Kidney glomerular epithelial cell (primary cell): Measurements from ENCODE around the gene C1D.
"Not testable (repeated sequence)": the region's sequence is repeated elsewhere in the genome, so short reads cannot be mapped to it uniquely, and the experiment has no call there.

Source experiments
- DNase-seq: peaks from one replicate; lab custom pipeline; 2025; lab: John Stamatoyannopoulos, UW

Gene C1D

DNA sequence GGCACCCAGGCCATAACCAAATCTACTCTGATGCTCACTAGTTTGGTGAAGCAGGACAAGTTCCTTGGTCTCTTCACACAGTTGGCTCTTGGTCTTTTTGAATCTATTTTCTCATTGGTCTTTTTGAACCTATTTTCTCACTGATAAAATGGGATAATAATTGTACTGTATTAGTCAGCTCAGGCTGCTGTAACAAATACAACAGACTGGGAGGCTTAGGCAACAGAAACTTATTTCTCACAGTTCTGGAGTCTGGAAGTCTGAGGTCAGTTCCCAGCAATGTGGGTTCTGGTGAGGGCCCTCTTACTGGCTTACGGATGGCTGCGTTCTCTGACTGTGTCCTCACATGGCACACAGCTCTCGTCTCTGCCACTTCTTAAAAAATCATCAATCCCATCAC lies 63.5 kb downstream of the C1D start:
- no peak for DNase-seq

DNA sequence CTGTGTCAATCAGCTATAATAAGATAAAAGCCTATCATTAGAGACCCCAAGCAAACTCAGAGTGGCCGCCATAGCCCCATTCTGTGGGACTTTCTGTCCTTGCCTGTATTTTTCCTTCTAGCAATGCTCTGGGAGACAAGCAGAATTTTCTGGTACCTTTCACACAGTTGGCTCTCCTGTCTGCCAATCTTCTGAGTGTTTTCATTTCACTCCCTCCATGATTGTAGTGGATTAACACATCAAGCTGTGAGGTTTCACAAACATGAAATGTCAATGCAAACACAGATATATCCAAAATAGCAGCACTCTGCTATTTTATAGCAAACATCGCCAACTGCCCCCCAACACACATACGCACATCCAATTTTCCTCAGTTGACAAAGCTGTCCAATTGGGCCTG lies 64.9 kb downstream of the C1D start:
- no peak for DNase-seq

DNA sequence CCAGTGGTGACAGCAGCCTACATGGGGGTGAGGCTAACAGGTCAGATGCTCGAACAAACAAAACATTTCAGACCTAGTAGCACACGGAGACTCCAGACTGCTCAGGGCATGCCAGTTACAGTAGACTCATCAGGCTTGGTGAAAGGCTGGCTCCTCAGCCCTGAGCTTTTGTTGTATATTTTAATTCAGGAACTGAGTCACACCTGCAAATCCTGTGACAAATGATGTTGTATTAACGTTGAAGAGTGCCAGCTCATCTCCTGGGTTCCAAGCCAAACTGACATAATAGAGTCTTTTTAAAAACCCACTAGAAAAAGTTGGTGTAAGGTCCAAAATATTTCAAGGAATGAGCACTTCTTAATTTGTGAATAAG lies 65.3 kb downstream of the C1D start:
- DNase-seq, result peak; percentile 35

DNA sequence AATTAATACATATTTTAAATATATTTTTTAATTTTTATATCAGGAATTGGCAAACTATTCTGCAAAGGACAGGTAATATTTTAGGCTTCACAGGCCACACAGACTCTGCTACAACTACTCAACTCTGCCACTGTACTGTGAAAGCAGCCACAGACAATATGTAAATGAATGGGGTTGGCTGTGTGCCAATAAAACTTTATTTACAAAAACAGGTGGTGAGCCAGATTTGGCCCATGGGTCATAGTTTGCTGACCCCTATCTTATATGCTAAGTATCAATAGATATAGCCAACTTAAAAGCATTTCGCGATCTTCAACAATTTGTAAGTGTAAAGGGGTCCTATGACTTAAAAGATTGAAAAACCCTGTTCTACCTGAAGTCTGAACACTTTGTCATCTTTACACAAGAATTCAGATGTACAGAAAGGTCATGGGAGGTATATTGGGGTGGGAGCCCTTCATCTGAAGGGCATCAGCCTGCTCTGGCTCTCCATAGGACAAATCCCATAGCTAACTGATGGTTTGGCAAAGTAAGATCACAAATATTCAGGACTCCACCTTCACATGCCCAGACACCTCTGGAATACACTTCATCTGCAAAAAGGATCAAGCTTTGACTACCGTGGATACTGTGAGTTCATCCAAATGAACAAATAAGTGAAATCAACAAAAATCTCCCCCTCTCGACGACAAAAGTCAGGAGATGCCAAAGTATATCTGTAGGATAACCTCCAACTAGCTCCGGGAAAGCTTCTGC lies 65.9 kb downstream of the C1D start:
- DNase-seq, result no peak

DNA sequence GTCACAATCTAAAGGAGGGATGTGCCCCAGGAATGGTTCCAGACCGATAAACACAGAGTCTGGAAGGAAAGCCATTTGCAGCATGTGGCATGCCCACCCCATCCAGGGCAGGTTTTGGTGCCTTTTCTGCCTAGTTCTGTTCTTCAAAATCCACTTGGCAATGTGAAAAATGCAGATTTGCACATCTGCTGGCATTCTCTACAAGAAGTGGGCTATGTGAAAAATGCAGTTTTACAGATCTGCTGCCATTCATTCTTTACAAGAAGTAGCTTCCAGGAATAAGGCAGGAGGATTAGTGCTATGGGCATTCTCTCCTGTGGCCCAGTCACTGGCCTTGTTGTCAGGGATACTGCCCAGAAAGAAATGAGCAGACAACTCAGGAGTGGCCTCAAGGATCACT lies 68.1 kb downstream of the C1D start:
- no peak for DNase-seq

DNA sequence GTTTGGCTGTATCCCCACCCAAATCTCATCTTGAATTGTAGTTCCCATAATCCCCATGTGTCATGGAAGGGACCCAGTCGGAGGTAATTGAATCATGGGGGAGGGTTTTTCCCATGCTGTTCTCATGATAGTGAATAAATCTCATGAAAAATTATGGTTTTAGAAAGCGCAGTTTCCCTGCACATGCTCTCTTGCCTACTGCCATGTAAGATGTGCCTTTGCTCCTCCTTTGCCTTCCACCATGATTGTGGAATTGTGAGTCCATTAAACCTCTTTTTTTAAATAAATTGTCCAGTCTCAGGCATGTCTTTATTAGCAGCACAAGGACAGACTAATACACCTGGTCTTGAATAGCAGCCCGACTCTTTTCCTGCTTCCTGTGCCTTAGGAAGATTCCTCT lies 68.7 kb downstream of the C1D start:
- DNase-seq, result not testable (repeated sequence)

DNA sequence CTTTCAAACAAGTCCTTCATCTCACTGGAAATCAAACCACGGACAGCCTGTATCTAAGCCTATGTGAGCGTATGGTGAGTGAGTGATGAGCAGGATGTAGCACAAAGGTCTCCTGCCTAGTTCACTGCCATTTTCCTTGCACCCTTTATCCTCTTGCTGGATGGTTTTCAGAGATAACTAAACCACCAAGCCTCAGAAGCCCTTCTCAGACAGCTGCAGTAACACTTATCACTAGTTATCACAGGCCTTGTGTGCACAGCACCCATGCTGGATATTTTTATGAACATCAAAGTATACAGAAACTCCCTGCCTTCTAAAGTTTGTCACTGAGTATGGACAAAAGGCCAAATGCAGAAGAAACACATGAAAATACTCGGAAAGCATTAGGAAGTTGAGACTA lies 69.5 kb downstream of the C1D start:
- no peak for DNase-seq

DNA sequence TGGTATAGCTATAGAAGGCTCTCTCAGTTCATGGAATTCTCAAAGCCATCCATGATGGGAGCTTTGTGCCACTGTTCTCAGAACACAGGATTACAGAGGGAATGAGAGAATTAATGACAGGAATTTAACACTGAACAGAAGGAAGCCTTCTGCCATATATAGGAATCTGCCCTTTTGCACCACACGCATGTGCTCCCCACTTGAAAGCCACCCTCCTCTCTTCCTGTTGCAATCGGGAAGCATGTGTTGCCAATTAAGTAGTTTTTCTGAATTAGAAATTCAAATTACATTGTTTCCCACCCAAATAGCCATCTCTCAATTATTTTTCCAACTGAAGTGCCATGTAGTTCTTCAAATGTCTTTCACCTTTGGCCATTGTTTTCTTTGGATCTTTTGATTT lies 71.3 kb downstream of the C1D start:
- no peak for DNase-seq
